ENCODE data around the gene LYZL4. TPM values are rescaled to one million over a fixed set of nuclear protein-coding genes. Genes with fewer than 3 reads are reported as not detected.
A peak's percentile ranks its signal among the peaks of the same experiment; 100 is the strongest.

The LYZL4 gene
- polyA plus RNA-seq, 1 experiment: not detected

- POLR2A ChIA-PET: no interaction called here
- no peak for TF ChIP-seq CTCF (IDR thresholded peaks at IDR 0.05; ENCODE audit: low read depth, low read length)
- CTCF ChIA-PET: interaction anchor here (1.0 kb wide), 1 partner anchor 204 kb away, joined by 4 read pairs; no protein-coding TSS in a partner anchor
These were observed 40.2 kb upstream of the LYZL4 start for GRCh38 chr3:42450567-42450966.

GRCh38 chr3:42447481-42447880, 37.1 kb upstream of the LYZL4 start:
- DNase-seq (ENCODE audit: low read depth, low spot score): no peak
- ChIA-PET POLR2A (no interaction called here), CTCF (interaction anchor here (0.8 kb wide), 1 partner anchor 218 kb away, joined by 3 read pairs; no protein-coding TSS in a partner anchor)
- no peak overlapping the region for H3K4me3 ChIP-seq (ENCODE audit: low read depth, low read length)
- no peaks in the 10 kb centered on the region for H3K9me3 ChIP-seq (ENCODE audit: control insufficient read depth, insufficient read depth, low read length)
- no peak overlapping the region for H3K27ac ChIP-seq (ENCODE audit: low read depth, low read length)
- peaks cover 18% of the 10 kb centered on the region for H3K27me3 ChIP-seq (ENCODE audit: control insufficient read depth, insufficient read depth, low read length)
- TF ChIP-seq CTCF (IDR thresholded peaks at IDR 0.05; ENCODE audit: low read depth, low read length): no peak

More at GRCh38 chr3:42450567-42450966, 40.2 kb upstream of the LYZL4 start:
- Histone ChIP-seq H3K27me3 (ENCODE audit: control insufficient read depth, insufficient read depth, low read length) (peaks cover 7% of the 10 kb centered on the region), H3K9me3 (ENCODE audit: control insufficient read depth, insufficient read depth, low read length) (no peaks in the 10 kb centered on the region), H3K27ac (ENCODE audit: low read depth, low read length) (no peak overlapping the region), H3K4me3 (ENCODE audit: low read depth, low read length) (no peak overlapping the region)
- DNase-seq (ENCODE audit: low read depth, low spot score): no peak

DNA sequence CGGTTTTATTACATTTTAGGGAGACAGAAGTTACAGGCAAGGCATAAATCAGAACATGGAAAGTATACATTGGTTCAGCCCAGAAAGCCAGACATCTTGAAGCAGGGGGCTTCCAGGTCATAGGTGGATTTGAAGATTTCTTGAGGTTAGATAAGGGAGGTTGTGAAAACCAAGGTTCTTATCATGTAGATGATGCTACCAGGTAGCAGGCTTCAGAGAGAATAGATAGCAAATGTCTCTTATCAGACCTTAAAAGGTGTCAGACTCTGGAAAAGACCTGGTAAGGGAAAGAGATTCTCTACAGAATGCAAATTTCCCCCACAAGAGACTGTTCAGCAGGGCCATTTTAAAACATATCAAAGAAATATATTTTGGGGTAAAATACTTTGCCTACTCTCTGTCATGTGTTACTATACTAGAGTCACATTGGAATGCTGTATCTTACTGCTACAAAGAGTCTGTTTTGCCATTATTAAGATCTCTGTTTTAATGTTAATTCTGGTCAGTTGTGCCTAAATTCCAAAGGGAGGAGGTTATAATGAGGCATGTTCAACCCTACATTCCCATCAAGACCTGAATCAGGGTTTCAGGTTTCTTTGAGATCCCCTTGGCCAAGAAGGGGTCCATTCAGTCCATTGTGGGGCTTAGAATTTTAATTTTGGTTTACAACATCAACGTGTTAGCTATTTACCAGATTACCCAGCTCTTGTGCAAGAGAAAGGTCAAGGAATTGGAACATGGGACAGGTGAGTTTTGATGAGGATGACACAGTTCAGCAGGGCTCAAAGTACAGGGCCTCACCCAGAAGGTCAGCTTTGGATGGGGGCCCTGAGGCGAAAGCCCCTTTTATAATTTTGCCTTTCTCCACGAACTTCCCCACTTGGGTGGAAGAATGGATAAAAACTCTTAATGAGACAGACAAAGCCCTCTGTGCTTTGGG, 36.0 kb upstream of the LYZL4 start:
- Histone ChIP-seq H3K27me3 (ENCODE audit: control insufficient read depth, insufficient read depth, low read length) (peaks cover 21% of the 10 kb centered on the region), H3K9me3 (ENCODE audit: control insufficient read depth, insufficient read depth, low read length) (no peaks in the 10 kb centered on the region), H3K27ac (ENCODE audit: low read depth, low read length) (no peak overlapping the region), H3K4me3 (ENCODE audit: low read depth, low read length) (no peak overlapping the region)
- ChIA-PET CTCF (no interaction called here), POLR2A (no interaction called here)
- DNase-seq (ENCODE audit: low read depth, low spot score): no peak
- no peak for TF ChIP-seq CTCF (IDR thresholded peaks at IDR 0.05; ENCODE audit: low read depth, low read length)

DNA sequence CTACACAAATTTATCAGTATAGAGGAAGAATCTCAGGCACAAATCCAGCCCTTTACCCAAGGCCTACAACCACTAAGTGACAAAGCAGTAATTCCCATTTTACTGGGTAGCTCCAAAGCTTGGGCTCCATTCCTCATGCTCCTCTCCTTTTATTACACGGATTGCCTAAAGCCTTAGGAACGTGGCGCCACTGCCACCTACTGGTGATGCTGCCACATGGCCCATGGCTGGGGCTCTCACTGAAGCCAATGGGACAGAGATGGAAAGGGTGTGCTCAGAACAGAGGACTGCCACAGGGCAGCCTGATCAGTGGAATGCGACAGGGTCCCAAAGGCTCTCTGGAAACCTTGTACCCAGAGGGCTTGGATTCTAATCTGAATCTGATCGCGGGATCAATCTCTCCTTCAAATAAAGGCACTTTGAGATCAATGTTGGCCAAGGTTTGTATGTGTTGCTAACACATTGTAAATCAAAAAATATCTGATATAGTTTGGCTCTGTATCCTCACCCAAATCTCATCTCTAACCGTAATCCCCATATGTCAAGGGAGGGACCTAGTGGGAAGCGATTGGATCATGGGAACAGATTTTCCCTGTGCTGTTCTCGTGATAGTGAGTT, 33.5 kb upstream of the LYZL4 start:
- DNase-seq (ENCODE audit: low read depth, low spot score): peak; percentile 38
- ChIA-PET CTCF (interaction anchor here (0.5 to 3.9 kb wide), 24 partner anchors 8 to 548 kb away, joined by 3 to 73 read pairs (median 3); no protein-coding TSS in a partner anchor), POLR2A (no interaction called here)
- H3K4me3 ChIP-seq (ENCODE audit: low read depth, low read length): no peak overlapping the region
- peaks cover 18% of the 10 kb centered on the region for H3K27me3 ChIP-seq (ENCODE audit: control insufficient read depth, insufficient read depth, low read length)
- H3K9me3 ChIP-seq (ENCODE audit: control insufficient read depth, insufficient read depth, low read length): no peaks in the 10 kb centered on the region
- TF ChIP-seq CTCF (IDR thresholded peaks at IDR 0.05; ENCODE audit: low read depth, low read length): peak; percentile 100
- no peak overlapping the region for H3K27ac ChIP-seq (ENCODE audit: low read depth, low read length)

- Histone ChIP-seq H3K9me3 (ENCODE audit: control insufficient read depth, insufficient read depth, low read length) (no peaks in the 10 kb centered on the region), H3K27me3 (ENCODE audit: control insufficient read depth, insufficient read depth, low read length) (peaks cover 18% of the 10 kb centered on the region), H3K27ac (ENCODE audit: low read depth, low read length) (no peak overlapping the region), H3K4me3 (ENCODE audit: low read depth, low read length) (no peak overlapping the region)
- CTCF ChIA-PET: interaction anchor here (0.5 to 3.9 kb wide), 24 partner anchors 8 to 548 kb away, joined by 3 to 73 read pairs (median 3); no protein-coding TSS in a partner anchor
- POLR2A ChIA-PET: no interaction called here
- no peak for DNase-seq (ENCODE audit: low read depth, low spot score)
- TF ChIP-seq CTCF (IDR thresholded peaks at IDR 0.05; ENCODE audit: low read depth, low read length): no peak
These were observed 32.9 kb upstream of the LYZL4 start for GRCh38 chr3:42443292-42443691.
